Kidney capillary endothelial cell (primary cell): ENCODE data around the gene TNNT3.
"Not testable (repeated sequence)": the region's sequence is repeated elsewhere in the genome, so short reads cannot be mapped to it uniquely, and the experiment has no call there.

ENCODE experiments used
- DNase-seq: peaks from one replicate; pipeline ENCODE4 v3.0.0-alpha.2; 2018; ENCODE audit warnings: low spot score

Gene TNNT3

DNA sequence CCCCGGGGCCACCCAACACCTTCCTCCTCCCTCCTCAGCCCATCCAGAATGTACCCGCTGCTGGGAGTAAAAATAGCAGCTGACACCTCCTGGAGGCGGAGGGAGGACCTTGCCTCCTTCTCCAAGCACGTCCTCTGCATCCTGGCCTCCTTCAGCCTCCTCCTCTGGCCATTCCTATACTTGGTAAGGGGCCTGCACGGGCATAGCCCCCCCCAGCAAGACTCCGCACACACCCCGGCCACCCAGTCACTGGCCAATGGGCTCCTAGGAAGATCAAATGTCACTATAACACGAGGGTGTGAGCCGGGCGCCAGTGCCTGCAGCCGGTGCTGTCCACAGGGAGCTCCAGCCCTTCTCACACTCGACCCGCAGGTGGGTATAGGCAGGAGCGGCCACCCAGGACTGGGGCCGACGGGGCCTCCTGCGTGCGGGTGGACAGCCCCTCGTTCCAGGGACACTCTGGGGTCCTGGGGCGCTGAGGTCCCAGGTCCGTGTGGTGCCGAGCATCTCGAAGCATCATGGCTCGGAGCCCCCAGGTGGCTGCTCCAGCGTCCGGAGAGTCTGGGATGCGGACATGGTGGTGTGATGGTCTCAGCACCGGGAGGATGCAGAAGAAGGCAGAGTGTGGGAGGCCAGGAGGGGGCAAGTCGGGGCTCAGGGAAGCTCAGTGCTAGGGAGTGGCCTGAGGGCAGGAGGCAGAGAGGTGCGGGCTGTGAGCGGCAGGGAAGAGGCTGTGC lies at the start of gene TNNT3:
TNNT3 (plus strand) TSS at position 313 of the 737 bp plus-strand sequence. CDS start 3,172 bp downstream, outside the sequence.
- DNase-seq, result no peak

GRCh38 chr11:1870326-1870696 lies 49.2 kb upstream of the TNNT3 start:
- no peak for DNase-seq

DNA sequence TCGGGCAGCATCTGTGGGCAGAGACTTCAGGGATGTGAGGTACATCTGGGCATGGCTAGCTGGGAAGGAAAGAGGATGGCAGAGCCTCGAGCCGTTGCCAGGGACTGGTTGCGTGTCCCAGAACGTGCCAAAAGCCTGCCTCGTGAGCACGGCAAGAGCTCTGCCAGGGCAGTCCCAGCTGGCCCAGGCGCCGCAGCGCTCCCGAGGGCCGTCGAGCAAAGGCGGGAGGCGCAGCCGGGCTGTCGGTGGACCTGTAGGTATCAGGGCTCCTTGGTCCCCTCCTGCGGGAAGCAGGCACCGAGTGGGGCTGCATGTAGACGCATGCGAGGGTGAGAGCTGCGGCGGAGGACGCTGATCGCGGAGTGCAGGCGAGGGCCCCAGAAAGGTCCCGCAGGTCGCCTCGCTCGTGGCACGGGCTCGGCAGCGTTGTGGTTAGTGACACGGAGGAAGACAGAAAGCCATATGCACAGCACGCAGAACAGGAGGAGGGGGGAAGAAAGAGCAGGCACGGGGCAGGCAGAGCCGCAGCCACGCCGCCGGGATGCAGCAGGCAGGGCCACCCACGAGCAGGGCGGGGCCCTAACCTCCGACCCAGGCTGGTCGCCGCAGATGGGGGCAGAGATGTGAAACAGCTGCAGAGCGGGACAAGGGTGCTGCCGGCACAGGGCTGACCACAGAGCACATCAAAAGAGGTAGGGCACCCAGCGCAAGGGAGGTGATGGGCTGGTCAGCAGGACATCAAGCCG lies 48.6 kb upstream of the TNNT3 start:
- DNase-seq, result no peak

DNA sequence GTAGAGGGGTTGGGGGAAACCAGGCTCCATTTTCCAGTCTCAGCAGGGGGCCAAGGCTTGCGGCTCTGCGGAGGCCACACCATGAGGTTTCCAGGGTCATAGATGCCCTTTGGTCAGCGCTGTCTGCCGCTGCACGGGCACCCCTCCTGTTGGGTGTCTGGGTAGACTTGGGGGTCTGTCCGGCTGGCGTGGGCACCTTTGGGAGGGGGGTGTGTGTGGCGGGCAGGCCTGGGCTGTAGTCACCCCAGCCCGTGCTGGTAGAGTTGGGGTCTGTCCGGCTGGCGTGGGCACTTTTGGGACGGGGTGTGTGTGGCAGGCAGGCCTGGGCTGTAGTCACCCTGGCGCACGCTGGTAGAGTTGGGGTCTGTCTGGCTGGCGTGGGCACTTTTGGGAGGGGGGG lies 48.0 kb upstream of the TNNT3 start:
- DNase-seq, result no peak

DNA sequence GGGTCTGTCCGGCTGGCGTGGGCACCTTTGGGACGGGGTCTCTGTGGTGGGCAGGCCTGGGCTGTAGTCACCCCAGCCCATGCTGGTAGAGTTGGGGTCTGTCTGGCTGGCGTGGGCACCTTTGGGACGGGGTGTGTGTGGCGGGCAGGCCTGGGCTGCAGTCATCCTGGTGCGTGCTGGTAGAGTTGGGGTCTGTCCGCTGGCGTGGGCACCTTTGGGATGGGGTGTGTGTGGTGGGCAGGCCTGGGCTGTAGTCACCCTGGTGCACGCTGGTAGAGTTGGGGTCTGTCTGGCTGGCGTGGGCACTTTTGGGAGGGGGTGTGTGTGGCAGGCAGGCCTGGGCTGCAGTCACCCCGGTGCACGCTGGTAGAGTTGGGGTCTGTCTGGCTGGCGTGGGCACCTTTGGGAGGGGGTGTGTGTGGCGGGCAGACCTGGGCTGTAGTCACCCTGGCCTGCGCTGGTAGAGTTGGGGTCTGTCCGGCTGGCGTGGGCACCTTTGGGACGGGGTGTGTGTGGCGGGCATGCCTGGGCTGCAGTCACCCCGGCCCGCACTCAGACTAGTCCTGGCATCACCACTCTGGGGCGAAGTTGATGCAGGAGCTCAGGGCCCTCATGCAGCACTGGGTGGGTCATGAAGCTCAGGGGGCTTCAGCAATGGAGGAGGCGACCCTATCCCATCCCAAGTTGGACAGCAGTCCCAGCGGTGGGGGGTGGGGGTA lies 47.1 kb upstream of the TNNT3 start:
- DNase-seq, result no peak

DNA sequence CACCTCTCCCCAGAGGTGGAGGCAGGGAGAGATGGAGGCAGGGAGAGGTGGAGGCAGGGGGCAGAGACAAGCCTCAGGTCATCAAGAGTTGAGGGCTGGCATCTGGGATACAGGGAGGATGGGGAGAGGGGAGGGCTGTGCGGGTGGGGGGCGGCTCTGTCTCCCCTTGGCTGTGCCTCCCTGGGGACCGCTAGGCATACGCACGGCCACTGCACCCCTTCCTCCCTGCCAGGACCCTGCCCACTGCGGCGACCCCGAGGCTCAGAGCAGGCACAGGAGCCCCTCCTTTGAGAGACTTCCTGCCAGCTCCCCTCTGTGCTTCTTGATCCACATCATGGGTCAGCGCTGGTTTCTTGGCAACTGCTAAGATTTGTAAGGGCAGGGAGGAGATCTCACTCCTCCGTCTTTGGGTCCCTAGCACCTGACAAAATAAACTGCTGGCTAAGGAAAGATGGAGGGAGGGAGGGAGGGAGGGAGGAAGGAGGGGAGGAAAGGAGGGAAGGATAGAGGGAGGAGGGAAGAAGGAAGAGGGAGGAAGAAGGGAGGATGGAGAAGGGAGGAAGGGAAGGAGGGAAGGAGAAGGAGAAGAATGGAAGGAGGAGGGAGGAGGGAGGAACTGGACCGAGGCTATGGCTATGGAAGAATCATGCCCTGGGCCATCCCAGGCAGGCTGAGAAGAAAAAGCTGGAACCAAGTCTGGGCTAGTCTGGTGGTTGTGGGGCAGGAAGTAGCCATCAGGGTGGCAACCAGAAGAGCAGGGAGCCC lies 46.3 kb upstream of the TNNT3 start:
- no peak for DNase-seq

GRCh38 chr11:1873813-1874150 lies 45.7 kb upstream of the TNNT3 start:
- not testable (repeated sequence) for DNase-seq

- not testable (repeated sequence) for DNase-seq
Measured at GRCh38 chr11:1874441-1875092, 44.9 kb upstream of the TNNT3 start.

- no peak for DNase-seq
Measured at GRCh38 chr11:1875093-1875850, 44.2 kb upstream of the TNNT3 start.

- not testable (repeated sequence) for DNase-seq
Measured at GRCh38 chr11:1875851-1876301, 43.6 kb upstream of the TNNT3 start.

- DNase-seq, result peak; percentile 32
Measured at GRCh38 chr11:1876361-1877063, 43.0 kb upstream of the TNNT3 start.

- no peak for DNase-seq
Measured at GRCh38 chr11:1877211-1878136, 42.0 kb upstream of the TNNT3 start.

DNA sequence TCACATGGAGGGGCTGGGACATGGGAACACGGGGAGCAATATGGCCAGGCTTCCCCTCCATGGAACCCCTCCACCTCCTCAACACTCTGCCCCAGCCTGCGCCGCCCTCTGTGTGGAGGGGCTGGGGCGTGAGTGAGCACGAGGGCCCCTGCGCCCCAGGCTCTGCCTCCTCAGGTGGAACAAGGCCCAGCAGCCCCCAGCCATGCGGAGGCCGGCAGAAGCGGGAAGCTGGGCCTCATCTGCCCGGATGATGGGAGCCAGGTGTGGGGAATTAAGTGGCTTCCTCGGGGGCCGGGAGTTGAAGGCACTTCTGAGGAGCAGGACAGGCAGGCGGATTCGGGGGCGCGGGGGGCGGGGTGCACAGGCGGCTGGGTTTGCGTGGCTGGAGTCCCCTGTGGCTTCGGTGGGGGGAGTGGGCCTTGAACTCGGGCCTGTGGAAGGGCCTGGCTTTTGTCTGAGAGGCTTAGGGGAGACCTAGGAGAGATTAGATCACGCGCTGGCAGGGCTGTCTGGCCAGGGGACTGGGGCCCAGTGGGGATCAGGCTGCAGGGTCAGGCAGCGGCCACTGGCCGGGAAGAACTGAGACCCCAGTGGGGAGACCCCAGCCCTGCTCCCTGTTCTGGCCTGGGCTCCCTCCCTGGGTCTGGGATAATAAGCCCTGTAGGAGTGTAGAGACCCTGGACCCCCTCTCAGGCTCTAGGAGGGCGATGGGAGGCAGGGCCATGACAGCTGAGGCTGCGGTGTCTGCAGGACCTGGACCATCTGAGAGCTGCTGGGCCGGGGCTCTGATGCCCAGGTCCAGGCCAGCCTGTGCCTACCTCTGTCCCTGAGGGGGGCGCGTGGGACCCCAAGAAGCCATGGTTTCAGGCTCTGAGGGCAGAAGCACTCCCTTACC lies 41.1 kb upstream of the TNNT3 start:
- no peak for DNase-seq

DNA sequence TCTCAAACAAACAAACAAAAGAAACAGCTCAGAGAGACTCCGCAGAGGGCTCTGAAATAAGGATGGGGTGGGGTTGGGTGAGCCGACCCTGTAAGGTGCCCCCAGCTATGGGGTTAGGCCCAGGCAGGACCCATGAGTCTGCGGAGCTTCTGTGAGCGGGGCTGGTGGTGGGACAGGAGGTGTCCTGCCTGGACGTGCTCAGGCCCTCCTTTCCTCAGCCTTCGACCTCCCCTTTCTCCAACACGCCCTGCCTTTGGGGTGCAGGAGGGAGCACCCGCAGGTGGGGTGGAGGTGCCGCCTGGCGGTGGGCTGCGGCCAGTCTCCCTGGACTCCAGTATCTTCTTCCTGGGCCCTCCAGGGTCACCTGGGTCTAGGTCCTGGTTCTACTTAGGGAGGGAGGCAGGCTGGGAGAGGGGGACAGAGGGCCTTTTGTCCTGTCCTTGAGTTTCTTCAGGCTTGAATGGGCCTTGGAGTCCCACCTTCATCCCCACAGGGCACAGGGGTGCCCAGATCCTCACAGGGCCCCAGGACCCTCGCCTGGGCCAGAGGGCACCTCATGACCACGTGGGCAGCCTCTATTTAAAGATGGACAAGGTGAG lies 40.1 kb upstream of the TNNT3 start:
- no peak for DNase-seq

GRCh38 chr11:1879941-1880720 lies 39.4 kb upstream of the TNNT3 start:
- DNase-seq, result peak; percentile 31

DNA sequence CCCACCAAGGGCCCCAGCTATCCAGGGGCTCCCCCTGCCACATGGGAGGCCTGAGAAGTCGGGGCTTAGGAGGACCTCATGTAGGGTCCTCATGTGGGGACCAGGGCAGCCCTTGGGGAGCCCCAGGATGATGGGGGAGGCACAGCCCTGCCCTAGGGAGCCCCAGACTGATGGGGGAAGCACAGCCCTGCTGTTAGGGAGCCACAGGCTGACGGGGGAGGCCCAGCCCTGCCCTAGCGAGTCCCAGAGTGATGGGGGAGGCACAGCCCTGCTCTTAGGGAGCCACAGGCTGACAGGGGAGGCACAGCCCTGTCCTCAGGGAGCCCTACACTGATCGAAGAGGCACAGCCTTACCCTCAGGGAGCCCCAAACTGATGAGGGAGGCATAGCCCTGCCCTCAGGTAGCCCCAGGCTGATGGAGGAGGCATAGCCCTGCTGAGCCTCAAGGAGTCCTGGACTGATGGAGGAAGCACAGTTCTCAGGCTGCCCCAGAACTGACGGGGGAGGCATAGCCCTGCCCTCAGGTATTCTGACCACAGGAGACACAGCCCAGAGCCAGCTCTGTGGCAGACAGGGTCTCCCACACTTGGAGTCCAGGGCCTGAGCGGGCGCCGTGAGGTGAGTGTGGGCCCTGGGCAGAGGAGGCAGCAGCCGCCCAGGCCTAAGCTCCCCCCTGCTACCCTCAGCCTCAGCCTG lies 38.6 kb upstream of the TNNT3 start:
- no peak for DNase-seq
